Measurements from ENCODE around the gene SGIP1.

The SGIP1 gene

GRCh38 chr1:66605419-66605997 lies 71.6 kb downstream of the SGIP1 start:
- no peak for DNase-seq (ENCODE audit: low read depth)

GRCh38 chr1:66606362-66607065 lies 72.6 kb downstream of the SGIP1 start:
- no peak for DNase-seq (ENCODE audit: low read depth)

- no peak for DNase-seq (ENCODE audit: low read depth)
Measured at GRCh38 chr1:66607458-66607857, 73.5 kb downstream of the SGIP1 start.

- no peak for DNase-seq (ENCODE audit: low read depth)
Measured at GRCh38 chr1:66613187-66613586, 79.2 kb downstream of the SGIP1 start.

GRCh38 chr1:66617362-66618184 lies 83.6 kb downstream of the SGIP1 start:
- no peak for DNase-seq (ENCODE audit: low read depth)

- no peak for DNase-seq (ENCODE audit: low read depth)
Measured at GRCh38 chr1:66618390-66618789, 84.4 kb downstream of the SGIP1 start.

- DNase-seq (ENCODE audit: low read depth), result peak; percentile 34
Measured at GRCh38 chr1:66623812-66624211, 89.9 kb downstream of the SGIP1 start.

GRCh38 chr1:66624412-66625060 lies 90.6 kb downstream of the SGIP1 start:
- peak; percentile 46 for DNase-seq (ENCODE audit: low read depth)

- no peak for DNase-seq (ENCODE audit: low read depth)
Measured at GRCh38 chr1:66626261-66626660, 92.3 kb downstream of the SGIP1 start.

- no peak for DNase-seq (ENCODE audit: low read depth)
Measured at GRCh38 chr1:66628926-66629325, 95.0 kb downstream of the SGIP1 start.

GRCh38 chr1:66633159-66633558 lies 99.2 kb downstream of the SGIP1 start:
- DNase-seq (ENCODE audit: low read depth), result no peak

GRCh38 chr1:66637146-66637545 lies 103.2 kb downstream of the SGIP1 start:
- no peak for DNase-seq (ENCODE audit: low read depth)

- no peak for DNase-seq (ENCODE audit: low read depth)
Measured at GRCh38 chr1:66641891-66642473, 108.0 kb downstream of the SGIP1 start.

GRCh38 chr1:66642992-66643391 lies 109.0 kb downstream of the SGIP1 start:
- no peak for DNase-seq (ENCODE audit: low read depth)

GRCh38 chr1:66644331-66644730 lies 110.4 kb downstream of the SGIP1 start:
- no peak for DNase-seq (ENCODE audit: low read depth)

- no peak for DNase-seq (ENCODE audit: low read depth)
Measured at GRCh38 chr1:66648901-66649595, 115.1 kb downstream of the SGIP1 start.

- no peak for DNase-seq (ENCODE audit: low read depth)
Measured at GRCh38 chr1:66652556-66652955, 118.6 kb downstream of the SGIP1 start.

- no peak for DNase-seq (ENCODE audit: low read depth)
Measured at GRCh38 chr1:66654643-66655042, 120.7 kb downstream of the SGIP1 start.

GRCh38 chr1:66671455-66671854 lies 137.5 kb downstream of the SGIP1 start:
- no peak for DNase-seq (ENCODE audit: low read depth)

- DNase-seq (ENCODE audit: low read depth), result peak; percentile 42
Measured at GRCh38 chr1:66676613-66677298, 142.8 kb downstream of the SGIP1 start.

GRCh38 chr1:66678146-66678545 lies 144.2 kb downstream of the SGIP1 start:
- no peak for DNase-seq (ENCODE audit: low read depth)

All from GM04504 (cell line).